ENCODE results near the gene PTPRU.

- TF ChIP-seq CTCF (IDR thresholded peaks at IDR 0.05) (no peak), POLR2A (IDR thresholded peaks at IDR 0.05) (no peak)
Observed at GRCh38 chr1:29319300-29320110, 83.2 kb downstream of the PTPRU start.
